Adrenal gland (tissue), 5 donors: Measurements from ENCODE around the gene PAWR.
"Not testable (repeated sequence)": the region's sequence is repeated elsewhere in the genome, so short reads cannot be mapped to it uniquely, and the experiment has no call there.

Experiments used
- POLR2A ChIP-seq, 2 donors: fragments of 450-650 bp; IDR thresholded peaks; one replicate each; pipeline ENCODE4 v1.6.1; 2017; ENCODE audit warnings: antibody characterized with exemption in 2 of 2, mild to moderate bottlenecking in 2 of 2, moderate library complexity in 1 of 2
- TF ChIP-seq, protein P1 (sequence below), 6 experiments: fragments of 450-650 bp in 4 of 6; fragments of 200-600 bp in 2 of 6; sonication (generic) in 1 of 6; IDR thresholded peaks; 1 replicate in 5 of 6; 2 replicates in 1 of 6; pipeline versions ENCODE4 v1.5.1 to v1.8.0; 2016 to 2021; ENCODE audit warnings: antibody characterized with exemption in 6 of 6, mild to moderate bottlenecking in 2 of 6, moderate library complexity in 1 of 6
- donor health status: DM: no; HTN: no; CAD: no.

DNA sequence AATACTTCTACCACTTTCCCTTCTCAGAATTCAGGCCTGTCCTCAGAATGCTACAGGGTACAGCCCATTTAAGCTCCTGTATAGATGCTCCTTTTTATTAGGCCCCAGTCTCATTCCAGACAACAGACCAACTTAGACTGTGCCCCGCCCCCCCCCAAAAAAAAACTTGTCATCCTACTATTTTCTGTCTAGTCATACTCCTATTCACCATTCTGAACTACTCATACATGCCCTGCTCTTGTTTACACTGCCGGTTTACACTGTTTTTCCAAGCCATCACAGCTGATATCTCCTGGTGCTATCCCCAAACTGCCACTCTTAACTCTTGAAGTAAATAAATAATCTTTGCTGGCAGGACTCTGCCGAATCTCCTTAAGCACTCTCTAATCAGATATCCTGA, 146.3 kb downstream of the PAWR start:
- not testable (repeated sequence) for TF ChIP-seq POLR2A (IDR thresholded peaks at IDR 0.05)
- TF ChIP-seq, protein P1, sequence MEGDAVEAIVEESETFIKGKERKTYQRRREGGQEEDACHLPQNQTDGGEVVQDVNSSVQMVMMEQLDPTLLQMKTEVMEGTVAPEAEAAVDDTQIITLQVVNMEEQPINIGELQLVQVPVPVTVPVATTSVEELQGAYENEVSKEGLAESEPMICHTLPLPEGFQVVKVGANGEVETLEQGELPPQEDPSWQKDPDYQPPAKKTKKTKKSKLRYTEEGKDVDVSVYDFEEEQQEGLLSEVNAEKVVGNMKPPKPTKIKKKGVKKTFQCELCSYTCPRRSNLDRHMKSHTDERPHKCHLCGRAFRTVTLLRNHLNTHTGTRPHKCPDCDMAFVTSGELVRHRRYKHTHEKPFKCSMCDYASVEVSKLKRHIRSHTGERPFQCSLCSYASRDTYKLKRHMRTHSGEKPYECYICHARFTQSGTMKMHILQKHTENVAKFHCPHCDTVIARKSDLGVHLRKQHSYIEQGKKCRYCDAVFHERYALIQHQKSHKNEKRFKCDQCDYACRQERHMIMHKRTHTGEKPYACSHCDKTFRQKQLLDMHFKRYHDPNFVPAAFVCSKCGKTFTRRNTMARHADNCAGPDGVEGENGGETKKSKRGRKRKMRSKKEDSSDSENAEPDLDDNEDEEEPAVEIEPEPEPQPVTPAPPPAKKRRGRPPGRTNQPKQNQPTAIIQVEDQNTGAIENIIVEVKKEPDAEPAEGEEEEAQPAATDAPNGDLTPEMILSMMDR (IDR thresholded peaks at IDR 0.05) = not testable (repeated sequence)
